Activated effector memory CD4-positive, alpha-beta T cell treated with anti-CD3 and anti-CD28 coated beads, Interleukin-2, amount 50 U/mL, for 16 hours (primary cell): ENCODE measurements around the gene RAB3B.

Experiments
- DNase-seq: peaks from one replicate; pipeline ENCODE4 v3.0.0-alpha.2; 2020

Gene RAB3B

GRCh38 chr1:51867479-51868232 lies 122.8 kb downstream of the RAB3B start:
- DNase-seq, result no peak

- DNase-seq, result no peak
These were observed 127.1 kb downstream of the RAB3B start for GRCh38 chr1:51863384-51863783.

- no peak for DNase-seq
These were observed 128.8 kb downstream of the RAB3B start for GRCh38 chr1:51861669-51862068.

GRCh38 chr1:51859735-51860134 lies 130.8 kb downstream of the RAB3B start:
- DNase-seq, result no peak

- DNase-seq, result no peak
These were observed 131.2 kb downstream of the RAB3B start for GRCh38 chr1:51859333-51859732.

GRCh38 chr1:51858892-51859291 lies 131.6 kb downstream of the RAB3B start:
- no peak for DNase-seq
